Measurements from ENCODE around the gene CCSAP. TPM values are rescaled to one million over a fixed set of nuclear protein-coding genes. Genes with fewer than 3 reads are reported as not detected.
"Not testable (repeated sequence)": the region's sequence is repeated elsewhere in the genome, so short reads cannot be mapped to it uniquely, and the experiment has no call there.

Gene CCSAP
- total RNA-seq, 1 donor from 2014 or later, result 8.9 TPM

- TF ChIP-seq CTCF (IDR thresholded peaks at IDR 0.05), result no peak
- H3K4me1 Mint-ChIP-seq (ENCODE audit: low read depth), result peaks cover 20% of the 10 kb centered on the region
- peaks cover 2% of the 10 kb centered on the region for H3K9me3 Mint-ChIP-seq (ENCODE audit: low read depth)
- no peak overlapping the region for H3K4me3 Mint-ChIP-seq (ENCODE audit: unreplicated experiment)
- no peaks in the 10 kb centered on the region for H3K27me3 Mint-ChIP-seq (ENCODE audit: low read depth)
- peaks cover 2% of the 10 kb centered on the region for H3K36me3 Mint-ChIP-seq (ENCODE audit: low read depth)
- no peak overlapping the region for H3K27ac Mint-ChIP-seq (ENCODE audit: unreplicated experiment)
- DNase-seq (ENCODE audit: low spot score), result no peak
Observed at GRCh38 chr1:229334716-229335115, 8.1 kb downstream of the CCSAP start.

GRCh38 chr1:229334269-229334668 is 8.6 kb downstream of the CCSAP start:
- Mint-ChIP-seq H3K9me3 (ENCODE audit: low read depth) (peaks cover 2% of the 10 kb centered on the region), H3K4me1 (ENCODE audit: low read depth) (peaks cover 17% of the 10 kb centered on the region), H3K27me3 (ENCODE audit: low read depth) (no peaks in the 10 kb centered on the region), H3K4me3 (ENCODE audit: unreplicated experiment) (no peak overlapping the region), H3K27ac (ENCODE audit: unreplicated experiment) (no peak overlapping the region), H3K36me3 (ENCODE audit: low read depth) (peaks cover 2% of the 10 kb centered on the region)
- TF ChIP-seq CTCF (IDR thresholded peaks at IDR 0.05), result no peak
- DNase-seq (ENCODE audit: low spot score), result no peak

- H3K27me3 Mint-ChIP-seq (ENCODE audit: low read depth), result no peaks in the 10 kb centered on the region
- DNase-seq (ENCODE audit: low spot score), result no peak
- H3K9me3 Mint-ChIP-seq (ENCODE audit: low read depth), result no peaks in the 10 kb centered on the region
- TF ChIP-seq CTCF (IDR thresholded peaks at IDR 0.05), result no peak
- H3K36me3 Mint-ChIP-seq (ENCODE audit: low read depth), result peaks cover 16% of the 10 kb centered on the region
- peaks cover 9% of the 10 kb centered on the region for H3K4me1 Mint-ChIP-seq (ENCODE audit: low read depth)
- H3K4me3 Mint-ChIP-seq (ENCODE audit: unreplicated experiment), result no peak overlapping the region
- peak overlapping the region; percentile 42 for H3K27ac Mint-ChIP-seq (ENCODE audit: unreplicated experiment)
Observed at GRCh38 chr1:229328598-229329362, 14.1 kb downstream of the CCSAP start.

- H3K27ac Mint-ChIP-seq (ENCODE audit: unreplicated experiment); DNase-seq (ENCODE audit: low spot score); H3K9me3 Mint-ChIP-seq (ENCODE audit: low read depth); H3K27me3 Mint-ChIP-seq (ENCODE audit: low read depth); H3K4me3 Mint-ChIP-seq (ENCODE audit: unreplicated experiment): not testable (repeated sequence)
- H3K4me1 Mint-ChIP-seq (ENCODE audit: low read depth), result peaks cover 13% of the 10 kb centered on the region
- peaks cover 21% of the 10 kb centered on the region for H3K36me3 Mint-ChIP-seq (ENCODE audit: low read depth)
Observed at GRCh38 chr1:229327765-229328164, 15.1 kb downstream of the CCSAP start.

- Mint-ChIP-seq H3K36me3 (ENCODE audit: low read depth) (peaks cover 21% of the 10 kb centered on the region), H3K4me1 (ENCODE audit: low read depth) (peaks cover 13% of the 10 kb centered on the region), H3K9me3 (ENCODE audit: low read depth) (no peaks in the 10 kb centered on the region), H3K27ac (ENCODE audit: unreplicated experiment) (no peak overlapping the region), H3K27me3 (ENCODE audit: low read depth) (no peaks in the 10 kb centered on the region), H3K4me3 (ENCODE audit: unreplicated experiment) (no peak overlapping the region)
- TF ChIP-seq CTCF (IDR thresholded peaks at IDR 0.05), result no peak
- DNase-seq (ENCODE audit: low spot score), result no peak
Observed at GRCh38 chr1:229326601-229327000, 16.2 kb downstream of the CCSAP start.
